Measurements from ENCODE around the gene CSH1. TPM values are rescaled to one million over a fixed set of nuclear protein-coding genes. Genes with fewer than 3 reads are reported as not detected.
"Not testable (repeated sequence)": the region's sequence is repeated elsewhere in the genome, so short reads cannot be mapped to it uniquely, and the experiment has no call there.

The CSH1 gene
- total RNA-seq = not detected in 2 replicates
- polyA plus RNA-seq = not detected in 2 replicates
- polyA plus RNA-seq (2011; cell fraction: cytosol; rRNA removed) = not detected in 2 replicates
- not detected in 2 replicates for polyA plus RNA-seq (2011; cell fraction: nucleus; rRNA removed)
- not detected in 2 replicates for polyA plus RNA-seq (2012)
- polyA minus RNA-seq = not detected in 2 replicates
- polyA minus RNA-seq (2011; cell fraction: cytosol; rRNA and poly(A)+ RNA removed) = not detected
- not detected in 2 replicates for polyA minus RNA-seq (2011; cell fraction: nucleus; rRNA and poly(A)+ RNA removed)
- Bru-seq, nascent RNA = not detected
- BruChase-seq, experiment 1, labeled RNA remaining after a 6-hour chase = not detected
- not detected for BruChase-seq, experiment 2, labeled RNA remaining after a 2-hour chase
- long read RNA-seq = 0 reads

- BruUV-seq (replicated peaks); H3K4me2 ChIP-seq (ENCODE audit: insufficient read depth, low read length); intact Hi-C loops (cut with micrococcal nuclease); H3K9me1 ChIP-seq (replicated peaks; ENCODE audit: control insufficient read depth, extremely low read depth, insufficient read depth, low read length); H3K9me3 ChIP-seq (replicated peaks; ENCODE audit: control insufficient read depth, insufficient read depth, low read length); H4K20me1 ChIP-seq (replicated peaks; ENCODE audit: control insufficient read depth, extremely low read depth, insufficient read depth, low read length); FAIRE-seq; H2AFZ ChIP-seq (ENCODE audit: low read depth, low read length); POLR2A ChIA-PET; H3K27ac ChIP-seq (ENCODE audit: insufficient read depth, low read depth, low read length); H3K9ac ChIP-seq (replicated peaks; ENCODE audit: extremely low read depth, insufficient read depth, low read length); dilution Hi-C loops (cut with MboI; ENCODE audit: extremely low pct_ligation_motif_present, low sequenced_read_pairs); CTCF ChIA-PET; DNase-seq (ENCODE audit: low read depth, low spot score); H3K4me3 ChIP-seq (replicated peaks in 1 of 3; ENCODE audit: insufficient read depth in 1 of 3, low read depth in 1 of 3, low read length in 3 of 3); H3K36me3 ChIP-seq (ENCODE audit: control insufficient read depth in 2 of 2, extremely low read depth in 1 of 2, insufficient read depth in 2 of 2, low read length in 2 of 2); H3K79me2 ChIP-seq (ENCODE audit: control insufficient read depth, insufficient read depth, low read length); H3K4me1 ChIP-seq (ENCODE audit: control insufficient read depth, extremely low read depth, insufficient read depth, low read length): not testable (repeated sequence)
- peaks cover 9 to 11% of the 10 kb centered on the region in 2 experiments for H3K27me3 ChIP-seq (ENCODE audit: control insufficient read depth in 2 of 2, insufficient read depth in 2 of 2, low read length in 2 of 2)
Observed at GRCh38 chr17:63896524-63897354, at the start of gene CSH1. Gene CSH1, minus strand, starts transcription at chr17:63896574. Its CDS starts 63 bp downstream, at chr17:63896511.

- no peak overlapping the region for H3K4me2 ChIP-seq (ENCODE audit: insufficient read depth, low read length)
- BruUV-seq (replicated peaks) = no TSS peak
- ChIA-PET CTCF (interaction anchor here (0.6 to 3.0 kb wide), 48 partner anchors 9 to 354 kb away, joined by 3 to 108 read pairs (median 6); partner anchors contain the start of genes CD79B, CSHL1, GH1 and ICAM2), POLR2A (no interaction called here)
- H4K20me1 ChIP-seq (replicated peaks; ENCODE audit: control insufficient read depth, extremely low read depth, insufficient read depth, low read length) = no peaks in the 10 kb centered on the region
- H3K9me3 ChIP-seq (replicated peaks; ENCODE audit: control insufficient read depth, insufficient read depth, low read length) = no peaks in the 10 kb centered on the region
- DNase-seq (ENCODE audit: low read depth, low spot score) (no peak), FAIRE-seq (no peak)
- no peak overlapping the region for H2AFZ ChIP-seq (ENCODE audit: low read depth, low read length)
- H3K79me2 ChIP-seq (ENCODE audit: control insufficient read depth, insufficient read depth, low read length) = no peaks in the 10 kb centered on the region
- H3K9ac ChIP-seq (replicated peaks; ENCODE audit: extremely low read depth, insufficient read depth, low read length) = no peak overlapping the region
- dilution Hi-C loops (cut with MboI; ENCODE audit: extremely low pct_ligation_motif_present, low sequenced_read_pairs) (no loop called here), intact Hi-C loops (cut with micrococcal nuclease) (loop anchor here (1.0 to 2.0 kb wide), 2 partner anchors 27 to 45 kb away; no protein-coding TSS in a partner anchor)
- TF ChIP-seq MYC (IDR thresholded peaks at IDR 0.05; ENCODE audit: low read depth, low read length) (no peak), CTCF (IDR thresholded peaks at IDR 0.05; ENCODE audit: extremely low read depth in 1 of 2, insufficient read depth in 1 of 2, low read depth in 1 of 2, low read length in 2 of 2) (no peak), FOS (IDR thresholded peaks at IDR 0.05; ENCODE audit: borderline replicate concordance, insufficient read depth, low read length) (no peak), POLR2AphosphoS5 (IDR thresholded peaks at IDR 0.05; ENCODE audit: insufficient read depth, low read depth, low read length) (no peak)
- no peaks in the 10 kb centered on the region for H3K36me3 ChIP-seq (ENCODE audit: control insufficient read depth in 2 of 2, extremely low read depth in 1 of 2, insufficient read depth in 2 of 2, low read length in 2 of 2)
- no peaks in the 10 kb centered on the region for H3K4me1 ChIP-seq (ENCODE audit: control insufficient read depth, extremely low read depth, insufficient read depth, low read length)
- H3K27ac ChIP-seq (ENCODE audit: insufficient read depth, low read depth, low read length) = no peak overlapping the region
- no peak overlapping the region for H3K4me3 ChIP-seq (replicated peaks in 1 of 3; ENCODE audit: insufficient read depth in 1 of 3, low read depth in 1 of 3, low read length in 3 of 3)
- H3K27me3 ChIP-seq (ENCODE audit: control insufficient read depth in 2 of 2, insufficient read depth in 2 of 2, low read length in 2 of 2) = no peaks in the 10 kb centered on the region
- H3K9me1 ChIP-seq (replicated peaks; ENCODE audit: control insufficient read depth, extremely low read depth, insufficient read depth, low read length) = no peaks in the 10 kb centered on the region
Observed at GRCh38 chr17:63945784-63946439, 49.5 kb upstream of the CSH1 start.
